Stimulated activated CD4-positive, alpha-beta T cell treated with anti-CD3 and anti-CD28 coated beads, TNF-alpha, amount 100 ng/mL, for 24 hours (primary cell): ENCODE results near the gene LRRC8D.
"Not testable (repeated sequence)": the region's sequence is repeated elsewhere in the genome, so short reads cannot be mapped to it uniquely, and the experiment has no call there.

Source experiments
- DNase-seq, 3 experiments: peaks; one replicate each; pipeline ENCODE4 v3.0.0-alpha.2; 2020; ENCODE audit warnings: low read depth in 3 of 3

Gene LRRC8D

DNA sequence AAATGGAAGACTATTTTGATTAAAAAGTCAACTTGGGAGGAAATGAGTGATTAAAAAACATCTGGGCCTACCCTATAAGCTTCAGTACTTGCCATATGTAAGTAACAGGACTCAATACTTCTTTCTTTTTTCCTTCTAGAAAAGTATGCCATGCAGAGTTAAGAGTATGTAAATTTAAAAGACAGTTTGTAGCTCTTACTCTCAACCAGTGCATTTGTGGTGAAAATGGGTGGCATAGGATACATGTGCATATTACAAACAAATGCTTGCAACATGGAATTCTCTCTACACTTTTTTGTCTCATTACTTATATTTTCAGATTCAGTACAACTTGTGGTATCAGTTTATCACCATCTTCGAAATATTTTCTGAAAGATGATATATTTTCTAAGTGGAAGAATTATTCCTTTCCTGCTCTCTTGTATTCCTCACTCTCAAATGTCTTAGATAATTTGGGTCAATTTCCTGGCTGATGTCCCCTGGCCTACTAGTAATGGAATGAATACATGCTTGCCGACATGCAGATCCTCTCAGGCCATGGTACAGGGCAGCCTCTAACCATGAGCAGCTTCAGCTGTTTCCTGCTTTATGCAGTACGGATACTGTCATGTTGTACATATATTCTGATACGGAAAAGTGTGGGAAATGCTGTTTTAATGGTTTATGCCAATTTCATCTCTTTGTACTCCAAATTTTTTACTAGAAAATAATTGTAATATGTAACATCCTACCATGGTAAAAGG, 92.7 kb downstream of the LRRC8D start:
- DNase-seq = no peak

DNA sequence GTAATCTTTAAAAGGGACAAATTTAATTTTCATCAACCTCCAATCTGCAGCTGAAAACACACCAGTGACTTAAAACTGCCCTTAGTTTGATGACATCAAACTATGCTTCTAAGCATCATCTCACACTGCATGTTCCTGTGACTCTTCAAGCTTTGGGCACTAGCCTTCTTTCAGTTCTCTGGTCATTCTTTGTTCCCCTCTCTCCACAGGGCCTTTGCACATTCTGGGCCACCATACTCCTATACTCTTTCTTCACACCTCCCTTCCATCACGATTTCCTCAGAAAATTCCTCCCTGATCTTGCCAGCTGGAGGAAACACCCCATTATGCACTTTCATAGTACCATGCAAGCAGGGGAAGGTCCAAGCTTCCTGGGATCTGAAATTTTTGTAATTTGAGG, 96.5 kb downstream of the LRRC8D start:
- DNase-seq = no peak

DNA sequence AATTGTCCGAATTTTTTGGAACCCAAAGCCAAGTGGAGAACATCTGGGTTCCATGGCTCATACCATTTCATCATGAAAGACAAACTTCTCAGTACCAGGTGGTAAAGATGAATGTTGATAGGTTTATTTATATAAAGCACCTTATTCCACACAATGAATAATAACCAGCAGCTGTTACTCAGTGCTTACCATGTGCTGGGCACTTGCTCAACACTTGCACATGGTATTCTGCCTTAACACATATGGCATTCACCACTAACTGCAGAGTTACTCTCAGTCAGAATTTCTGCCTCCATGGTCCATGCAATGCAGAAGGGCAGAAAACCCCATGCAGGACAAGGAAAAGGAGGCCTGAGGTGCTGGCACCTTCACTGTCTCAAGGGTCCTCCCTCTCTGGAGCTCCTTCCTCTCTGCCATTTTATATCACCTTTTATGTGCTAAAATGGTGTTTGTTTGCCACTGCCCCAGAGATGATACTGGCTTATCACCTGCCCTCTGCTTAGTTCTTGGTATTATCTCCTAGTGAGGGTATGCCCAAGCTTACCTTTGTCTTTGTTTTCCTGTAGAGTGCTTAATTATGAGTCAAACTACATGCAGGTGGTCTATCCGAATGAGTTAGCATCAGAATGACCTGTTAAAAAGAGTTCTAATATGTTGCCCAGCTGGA, 97.4 kb downstream of the LRRC8D start:
- no peak for DNase-seq

DNA sequence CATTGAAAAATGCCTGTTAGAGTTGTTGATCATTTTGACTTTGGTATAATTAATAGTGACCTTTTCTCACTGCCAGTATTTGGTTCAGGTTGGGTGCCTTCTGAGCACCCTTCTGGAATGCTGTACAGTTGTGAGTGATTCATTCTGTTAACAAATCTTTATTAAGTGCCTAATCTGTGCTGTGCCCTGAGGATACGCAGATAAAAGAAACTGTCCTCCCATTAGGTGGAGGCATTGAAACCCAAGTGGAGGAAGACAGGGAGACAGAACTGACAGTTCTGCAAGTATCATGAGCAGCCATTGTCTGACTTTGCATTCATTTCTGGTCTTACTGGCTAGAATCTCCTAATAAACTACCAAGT, 97.9 kb downstream of the LRRC8D start:
- no peak for DNase-seq

DNA sequence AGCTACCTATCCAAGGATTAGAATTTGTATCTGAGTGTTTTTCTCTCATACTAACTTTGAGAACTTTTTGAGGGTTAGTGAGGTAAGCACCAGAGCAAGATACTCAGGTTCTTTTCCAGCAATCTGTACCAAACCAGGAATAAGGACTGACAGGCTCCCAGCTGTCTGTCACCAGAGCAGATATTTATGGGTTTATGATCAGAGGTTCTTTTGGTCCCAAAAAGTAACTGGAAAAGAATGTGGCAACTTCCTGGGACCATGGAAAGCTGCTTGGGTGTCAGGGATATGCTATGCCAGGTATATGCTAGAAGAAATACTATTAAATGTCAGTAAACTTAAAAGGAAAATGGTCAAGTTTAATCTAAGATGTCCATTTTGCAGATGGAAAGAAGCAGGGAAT, 98.3 kb downstream of the LRRC8D start:
- no peak for DNase-seq

DNA sequence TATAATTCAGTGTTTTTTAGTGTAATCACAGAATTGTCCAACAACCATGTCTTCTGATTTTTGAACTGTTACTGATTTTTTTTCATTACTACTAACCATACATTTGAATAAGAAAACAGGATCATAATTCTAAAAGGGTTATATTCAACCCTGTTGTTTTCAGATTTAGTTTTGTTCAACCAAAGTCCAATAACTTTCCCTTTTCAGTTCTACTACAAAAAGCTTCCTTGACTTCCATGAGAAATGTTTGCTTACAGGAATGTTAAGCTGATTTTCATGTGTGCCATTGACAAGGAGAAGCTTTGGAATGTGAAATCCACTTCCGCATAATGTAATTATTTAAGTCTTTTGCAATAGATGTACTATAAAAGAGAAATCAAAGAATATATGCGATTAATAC, 102.1 kb downstream of the LRRC8D start:
- DNase-seq = no peak

DNA sequence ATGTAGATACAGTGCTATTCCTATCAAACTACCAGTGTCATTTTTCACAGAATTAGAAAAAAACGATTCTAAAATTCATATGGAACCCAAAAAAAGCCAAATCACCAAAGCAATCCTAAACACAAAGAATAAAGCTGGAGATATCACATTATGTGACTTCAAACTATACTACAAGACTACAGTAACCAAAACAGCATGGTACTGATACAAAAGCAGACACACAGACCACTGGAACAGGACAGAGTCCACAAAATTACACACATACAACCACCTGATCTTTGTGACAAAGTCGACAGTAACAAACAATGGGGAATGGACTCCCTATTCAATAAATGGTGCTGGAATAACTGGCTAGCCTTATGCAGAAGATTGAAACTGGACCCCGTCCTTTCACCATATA, 102.7 kb downstream of the LRRC8D start:
- DNase-seq = no peak

DNA sequence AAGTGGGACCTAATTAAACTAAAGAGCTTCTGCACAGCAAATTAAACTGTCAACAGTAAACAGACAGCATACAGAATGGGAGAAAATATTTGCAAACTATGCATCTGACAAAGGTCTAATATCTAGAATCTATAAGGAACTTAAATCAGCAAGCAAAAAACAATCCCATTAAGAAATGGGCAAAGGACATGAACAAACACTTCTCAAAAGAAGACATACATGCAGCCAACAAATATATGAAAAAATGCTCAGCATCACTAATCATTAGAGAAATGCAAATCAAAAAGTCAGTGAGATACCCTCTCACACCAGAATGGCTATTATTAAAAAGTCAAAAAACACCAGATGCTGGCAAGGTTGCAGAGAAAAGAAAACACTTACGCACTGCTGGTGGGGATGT, 103.2 kb downstream of the LRRC8D start:
- DNase-seq = not testable (repeated sequence)

DNA sequence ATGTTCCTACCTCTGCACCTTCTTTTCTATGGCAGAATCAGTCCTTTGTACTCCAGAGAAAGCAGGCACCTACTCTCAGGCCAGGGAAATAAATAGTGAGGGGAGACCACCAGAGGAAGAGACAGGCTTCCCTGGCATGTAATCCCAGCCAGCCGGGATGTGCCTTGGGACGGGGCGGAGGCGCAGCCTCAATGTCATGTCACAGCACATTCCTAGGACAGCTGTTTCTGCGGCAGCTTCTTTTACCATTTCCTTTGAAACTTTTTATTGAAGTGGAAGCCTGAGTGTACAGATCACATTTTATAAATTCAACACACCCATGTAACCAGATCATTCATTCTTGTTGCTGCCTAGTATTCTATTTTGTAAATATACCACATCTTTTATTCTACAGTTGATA, 106.2 kb downstream of the LRRC8D start:
- no peak for DNase-seq

DNA sequence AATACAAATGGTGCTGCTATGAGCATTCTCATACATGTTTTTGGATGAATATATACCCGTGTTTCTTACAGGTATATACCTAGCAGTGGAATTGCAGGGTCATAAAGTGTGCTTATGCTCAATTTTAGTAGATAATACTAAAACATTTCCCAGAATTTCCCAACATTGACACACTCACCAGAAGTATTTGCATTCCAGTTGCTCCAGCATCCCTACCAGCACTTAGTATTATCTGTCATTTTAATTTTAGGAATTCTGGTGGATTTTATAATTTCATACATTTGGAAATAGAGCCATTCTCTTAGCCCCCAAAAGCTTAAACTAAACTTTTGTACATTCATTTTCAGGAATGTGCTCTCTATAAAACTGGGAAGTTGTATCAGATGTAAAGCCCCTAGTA, 106.6 kb downstream of the LRRC8D start:
- DNase-seq = no peak

DNA sequence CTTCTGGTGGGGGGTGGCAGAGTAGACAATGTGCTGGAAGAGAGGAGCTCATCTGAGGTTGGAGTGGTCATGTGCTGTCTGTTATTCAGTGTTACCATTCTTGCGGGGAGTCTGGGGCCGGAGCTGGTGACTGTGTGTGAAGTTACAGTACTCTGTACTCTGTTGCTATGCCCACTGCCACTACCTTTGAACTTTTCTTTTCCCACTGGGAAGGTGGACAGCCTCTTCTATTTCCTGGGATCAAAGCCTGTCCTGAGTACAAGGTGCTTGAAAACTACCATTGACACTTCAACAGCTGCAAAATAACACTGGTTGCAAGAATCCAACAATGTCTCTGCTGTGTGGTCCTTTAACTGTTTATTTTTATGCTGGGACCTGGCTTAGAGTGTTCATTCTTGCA, 107.7 kb downstream of the LRRC8D start:
- no peak for DNase-seq

DNA sequence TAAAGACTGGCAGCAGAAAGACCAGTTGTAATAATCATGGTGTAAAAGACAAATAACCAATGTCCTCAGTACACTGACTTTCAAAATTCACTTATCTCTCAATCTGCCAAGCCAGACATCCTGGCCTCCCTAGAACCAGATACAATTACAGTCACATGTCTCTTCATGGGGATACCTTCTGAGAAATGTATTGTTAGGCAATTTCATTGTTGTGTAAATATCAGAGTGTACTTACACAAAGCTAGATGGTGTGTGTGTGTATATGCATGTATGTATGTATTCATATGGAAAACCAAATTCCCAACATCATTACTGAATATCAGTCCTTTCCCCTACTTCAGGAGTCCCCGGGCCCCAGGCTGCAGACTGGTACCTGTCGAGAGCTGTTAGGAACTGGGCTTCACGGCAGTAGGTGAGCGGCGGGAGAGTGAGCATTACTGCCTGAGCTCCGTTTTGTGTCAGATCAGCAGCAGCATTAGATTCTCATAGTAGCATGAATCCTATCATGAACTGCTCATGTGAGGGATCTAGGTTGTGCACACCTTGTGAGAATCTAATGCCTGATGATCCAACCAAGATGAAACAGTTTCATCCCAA, 108.7 kb downstream of the LRRC8D start:
- DNase-seq = no peak

DNA sequence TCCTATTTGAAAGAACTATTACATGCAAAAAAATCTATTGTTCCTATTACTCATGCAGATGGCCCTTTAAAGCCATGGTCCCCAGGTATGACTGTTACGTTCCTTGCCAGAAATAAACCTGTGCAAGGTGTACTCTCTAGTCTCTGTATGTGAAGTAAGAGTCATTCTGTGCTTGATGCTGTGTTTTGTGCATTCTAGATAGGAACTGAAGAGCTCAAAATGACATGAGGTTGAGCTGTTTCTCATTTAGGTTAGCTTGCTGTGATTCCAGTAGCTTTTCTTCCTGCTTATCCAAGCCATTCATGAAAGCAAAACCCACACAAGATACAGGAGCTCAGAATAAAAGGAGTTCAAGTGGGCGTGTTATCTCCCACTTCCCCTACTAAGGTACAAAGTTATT, 109.7 kb downstream of the LRRC8D start:
- no peak for DNase-seq

DNA sequence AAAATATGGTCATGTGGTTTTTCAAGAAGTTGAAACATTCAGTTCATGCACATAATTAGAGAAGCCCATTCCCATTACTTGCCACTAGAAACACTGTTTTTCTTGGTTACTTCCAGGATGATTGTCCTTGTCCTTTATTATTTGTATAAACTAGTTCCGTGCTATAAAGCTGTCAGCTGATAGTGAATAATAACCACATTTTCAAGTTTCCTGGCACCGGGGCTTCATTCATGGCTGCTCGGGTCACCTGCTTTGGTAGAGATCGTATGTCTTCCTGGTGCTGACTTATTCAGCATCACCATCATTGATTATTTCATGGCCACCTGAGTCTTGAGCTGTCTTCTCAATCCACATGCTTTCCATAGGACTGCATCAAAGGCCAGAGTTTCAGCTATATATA, 111.1 kb downstream of the LRRC8D start:
- DNase-seq = no peak

DNA sequence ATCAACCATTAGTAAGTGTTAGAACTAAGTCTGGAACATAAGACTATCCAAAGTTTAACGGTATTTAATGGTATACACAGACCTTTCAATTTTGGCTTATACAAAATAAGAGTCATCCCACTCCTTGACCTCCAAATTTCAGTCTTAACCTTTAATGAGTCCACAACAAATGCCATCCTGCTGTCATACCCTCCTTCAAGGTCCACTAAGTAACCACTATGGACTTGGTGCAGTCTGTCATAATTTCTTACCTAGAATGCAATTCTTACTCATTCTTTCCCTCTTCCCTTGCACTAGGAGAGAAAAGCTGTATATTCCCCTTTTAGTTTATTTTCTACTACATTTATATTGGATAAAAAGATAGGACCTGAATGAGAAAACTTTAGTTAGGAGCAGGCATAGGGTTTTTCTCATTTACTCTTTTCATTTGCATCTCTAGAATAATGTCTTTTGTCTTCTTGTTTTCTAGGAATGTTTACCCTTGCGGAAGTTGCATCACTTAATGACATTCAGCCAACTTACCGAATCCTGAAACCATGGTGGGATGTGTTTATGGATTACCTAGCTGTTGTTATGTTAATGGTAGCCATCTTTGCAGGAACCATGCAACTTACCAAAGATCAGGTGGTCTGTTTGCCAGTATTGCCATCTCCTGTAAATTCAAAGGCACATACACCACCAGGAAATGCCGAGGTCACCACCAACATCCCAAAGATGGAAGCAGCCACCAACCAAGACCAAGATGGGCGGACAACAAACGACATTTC, 111.9 kb downstream of the LRRC8D start:
- no peak for DNase-seq

DNA sequence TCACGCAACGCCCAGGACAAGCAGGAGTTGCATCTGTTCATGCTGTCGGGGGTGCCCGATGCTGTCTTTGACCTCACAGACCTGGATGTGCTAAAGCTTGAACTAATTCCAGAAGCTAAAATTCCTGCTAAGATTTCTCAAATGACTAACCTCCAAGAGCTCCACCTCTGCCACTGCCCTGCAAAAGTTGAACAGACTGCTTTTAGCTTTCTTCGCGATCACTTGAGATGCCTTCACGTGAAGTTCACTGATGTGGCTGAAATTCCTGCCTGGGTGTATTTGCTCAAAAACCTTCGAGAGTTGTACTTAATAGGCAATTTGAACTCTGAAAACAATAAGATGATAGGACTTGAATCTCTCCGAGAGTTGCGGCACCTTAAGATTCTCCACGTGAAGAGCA, 113.6 kb downstream of the LRRC8D start:
- no peak for DNase-seq

DNA sequence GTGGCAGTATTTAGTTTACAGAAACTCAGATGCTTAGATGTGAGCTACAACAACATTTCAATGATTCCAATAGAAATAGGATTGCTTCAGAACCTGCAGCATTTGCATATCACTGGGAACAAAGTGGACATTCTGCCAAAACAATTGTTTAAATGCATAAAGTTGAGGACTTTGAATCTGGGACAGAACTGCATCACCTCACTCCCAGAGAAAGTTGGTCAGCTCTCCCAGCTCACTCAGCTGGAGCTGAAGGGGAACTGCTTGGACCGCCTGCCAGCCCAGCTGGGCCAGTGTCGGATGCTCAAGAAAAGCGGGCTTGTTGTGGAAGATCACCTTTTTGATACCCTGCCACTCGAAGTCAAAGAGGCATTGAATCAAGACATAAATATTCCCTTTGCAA, 114.4 kb downstream of the LRRC8D start:
- DNase-seq = no peak

DNA sequence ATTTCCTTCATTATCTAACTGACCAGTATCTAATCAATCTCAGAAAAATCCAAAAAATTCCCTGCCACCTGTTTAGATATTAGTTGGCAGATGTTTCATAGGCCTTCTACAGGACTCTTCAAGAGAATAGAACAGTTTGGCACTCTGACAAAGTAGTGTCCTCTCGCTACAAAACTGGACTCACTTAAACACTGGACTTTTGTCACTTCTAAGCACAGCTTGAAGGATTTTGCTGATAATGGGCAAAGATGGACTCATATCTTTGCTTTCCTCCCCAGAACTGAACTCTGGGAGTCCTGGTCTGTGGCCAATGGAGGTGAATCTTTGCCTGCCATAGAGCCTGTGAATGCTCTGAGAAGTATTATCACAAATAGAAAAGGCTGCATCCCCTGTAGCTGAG, 115.9 kb downstream of the LRRC8D start:
- no peak for DNase-seq

DNA sequence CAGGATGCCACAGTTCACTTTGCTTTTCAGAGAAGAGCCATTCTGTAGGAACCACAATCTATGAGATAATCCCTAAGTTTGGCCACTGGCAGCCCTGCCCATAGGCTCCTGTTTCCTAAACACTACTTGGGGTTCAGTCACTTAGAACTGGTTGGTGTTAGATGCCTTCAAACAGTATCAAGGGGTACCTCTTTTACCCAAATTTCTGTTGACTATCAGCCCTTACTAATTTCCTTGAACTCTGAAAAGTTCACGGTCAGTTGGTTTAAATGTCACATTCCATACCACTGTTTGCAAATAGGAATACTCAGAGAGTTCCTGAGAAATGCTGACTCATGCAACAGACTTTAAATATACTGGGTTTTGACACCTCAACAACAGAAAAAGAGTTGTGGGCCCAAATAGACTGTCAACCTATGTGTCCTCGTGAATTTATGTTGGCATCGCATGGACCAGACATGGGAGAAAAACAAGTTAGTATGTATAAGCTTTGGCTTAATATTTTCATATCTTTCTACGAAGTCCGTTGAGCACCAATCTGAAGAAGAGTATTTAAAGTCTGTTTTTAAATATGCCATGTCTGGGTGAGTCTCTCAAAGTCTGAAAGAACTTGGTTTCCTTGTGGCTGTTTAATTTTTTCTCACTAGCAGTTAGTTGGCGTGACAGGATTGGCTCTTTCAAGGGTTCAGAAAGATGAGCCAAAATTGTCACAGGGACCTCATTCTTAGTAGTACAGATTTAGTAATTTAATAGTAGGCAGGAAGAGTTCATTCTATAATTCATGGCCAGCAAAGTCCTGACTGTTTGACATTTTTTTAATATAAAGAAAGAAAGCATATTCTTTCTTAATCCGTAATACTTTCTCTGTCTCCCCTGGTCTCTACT, 117.6 kb downstream of the LRRC8D start:
- no peak for DNase-seq

DNA sequence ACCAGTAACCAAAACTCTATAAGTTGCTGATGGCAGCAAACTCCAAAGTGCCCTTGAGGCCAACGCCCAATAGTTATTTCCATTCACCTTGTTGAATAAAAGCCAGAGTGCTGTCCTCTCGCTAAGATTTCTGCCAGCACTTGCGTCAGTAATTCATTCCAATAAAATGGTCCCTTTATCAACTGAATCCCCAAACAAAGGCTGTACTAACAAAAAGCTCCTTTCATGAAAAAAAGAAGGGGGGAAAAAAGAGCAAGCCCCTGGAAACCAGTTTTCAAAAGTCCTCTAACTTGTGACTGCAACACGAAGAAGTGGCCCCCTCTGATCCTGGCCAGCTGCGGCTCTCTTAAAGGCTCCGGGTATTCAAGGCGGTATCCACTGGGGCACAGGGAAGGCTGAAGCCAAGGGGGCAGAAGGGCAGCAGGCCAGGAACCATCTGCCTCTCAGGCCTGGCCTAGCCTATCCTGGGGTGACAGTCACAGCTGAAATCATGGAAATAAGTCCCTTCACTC, 118.3 kb downstream of the LRRC8D start:
- DNase-seq = no peak

DNA sequence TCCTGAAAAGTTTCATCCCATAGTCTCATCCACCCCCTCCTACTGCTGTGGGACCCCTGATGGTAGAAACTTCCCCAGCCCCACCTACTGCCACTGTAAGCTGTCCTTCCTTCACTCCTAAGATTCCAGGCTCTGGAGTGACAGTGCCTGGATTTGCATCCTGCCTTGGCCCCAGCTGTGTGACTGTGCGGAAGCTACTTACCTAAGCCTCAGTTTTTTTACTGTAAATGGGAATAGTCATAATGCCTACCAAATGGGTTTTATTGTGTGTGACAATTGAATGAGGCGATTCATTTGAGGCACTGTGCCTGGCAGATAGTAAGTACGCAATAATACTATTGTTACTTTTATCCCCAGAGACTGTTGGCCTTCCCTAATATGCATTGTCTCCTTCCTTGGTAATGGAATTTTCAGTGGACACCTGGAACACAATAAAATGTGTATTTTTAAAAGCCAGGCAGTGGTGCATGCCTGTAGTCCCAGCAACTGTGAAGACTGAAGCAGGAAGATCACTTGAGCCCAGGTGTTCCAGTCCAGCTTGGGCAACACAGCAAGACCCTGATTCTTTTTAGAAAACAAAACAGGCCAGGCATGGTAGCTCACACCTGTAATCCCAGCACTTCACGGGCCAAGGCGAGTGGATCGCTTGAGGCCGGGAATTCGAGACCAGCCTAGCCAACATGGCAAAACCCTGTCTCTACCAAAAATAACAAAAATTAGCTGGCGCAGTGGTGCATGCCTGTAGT, 119.0 kb downstream of the LRRC8D start:
- no peak for DNase-seq
